OCI-LY3 (cell line): ENCODE data around the gene CD24.

Source experiments
- H2AFZ ChIP-seq: fragments of 200-600, 300-600 bp; shearing (Covaris generic); 2 replicates; pipeline ENCODE4 v1.6.0; 2014; ENCODE audit warnings: antibody characterized with exemption, low read depth, low read length
- H3K27ac ChIP-seq: fragments of 200-600, 300-600 bp; sonication (generic); 2 replicates; pipeline ENCODE4 v1.5.1; 2014; ENCODE audit warnings: mild to moderate bottlenecking, low read length, moderate library complexity, mixed read lengths
- H3K27me3 ChIP-seq: fragments of 200-600, 300-600 bp; sonication (generic); 2 replicates; pipeline ENCODE4 v1.6.1; 2014; ENCODE audit warnings: low read depth, low read length, mixed read lengths
- H3K36me3 ChIP-seq: fragments of 200-600, 300-600 bp; sonication (generic); replicated peaks from 2 replicates; pipeline ENCODE3; 2014; ENCODE audit warnings: low read depth, low read length, mixed read lengths
- H3K4me1 ChIP-seq: fragments of 300-600, 200-600 bp; sonication (generic); 2 replicates; pipeline ENCODE4 v1.6.1; 2014; ENCODE audit warnings: low read length, mixed read lengths
- H3K4me2 ChIP-seq: fragments of 200-600, 300-600 bp; sonication (generic); 2 replicates; pipeline ENCODE4 v1.6.1; 2014; ENCODE audit warnings: low read length, mixed read lengths
- H3K4me3 ChIP-seq: fragments of 300-600, 200-600 bp; sonication (generic); 2 replicates; pipeline ENCODE4 v1.5.1; 2014; ENCODE audit warnings: antibody characterized with exemption, mild to moderate bottlenecking, low read length, moderate library complexity
- H3K79me2 ChIP-seq: fragments of 300-600, 200-600 bp; shearing (Covaris generic); 2 replicates; pipeline ENCODE4 v1.6.1; 2014; ENCODE audit warnings: mild to moderate bottlenecking, low read length, mixed read lengths
- H3K9ac ChIP-seq: fragments of 300-600, 200-600 bp; shearing (Covaris generic); 2 replicates; pipeline ENCODE4 v1.6.0; 2014; ENCODE audit warnings: mild to moderate bottlenecking, low read length, moderate library complexity
- H3K9me3 ChIP-seq: fragments of 200-600, 300-600 bp; shearing (Covaris generic); 2 replicates; pipeline ENCODE4 v1.6.1; 2014; ENCODE audit warnings: low read length, mixed read lengths; ENCODE audit not compliant: insufficient read depth
- H4K20me1 ChIP-seq: fragments of 200-600, 300-600 bp; sonication (generic); 2 replicates; pipeline ENCODE4 v1.6.1; 2016; ENCODE audit warnings: low read length, mixed read lengths; ENCODE audit not compliant: insufficient read depth
- EZH2phosphoT487 ChIP-seq: fragments of 200-600 bp; shearing (Covaris generic); IDR thresholded peaks from 2 replicates; pipeline ENCODE4 v1.6.1; 2018; ENCODE audit warnings: antibody characterized with exemption, mixed run types, low read depth
- TF ChIP-seq, protein P1 (sequence below): fragments of 200-600, 300-600 bp; sonication (generic); IDR thresholded peaks from 2 replicates; pipeline ENCODE4 v1.5.1; 2014; ENCODE audit warnings: antibody characterized with exemption, low read length, low read depth

CD24 gene

DNA sequence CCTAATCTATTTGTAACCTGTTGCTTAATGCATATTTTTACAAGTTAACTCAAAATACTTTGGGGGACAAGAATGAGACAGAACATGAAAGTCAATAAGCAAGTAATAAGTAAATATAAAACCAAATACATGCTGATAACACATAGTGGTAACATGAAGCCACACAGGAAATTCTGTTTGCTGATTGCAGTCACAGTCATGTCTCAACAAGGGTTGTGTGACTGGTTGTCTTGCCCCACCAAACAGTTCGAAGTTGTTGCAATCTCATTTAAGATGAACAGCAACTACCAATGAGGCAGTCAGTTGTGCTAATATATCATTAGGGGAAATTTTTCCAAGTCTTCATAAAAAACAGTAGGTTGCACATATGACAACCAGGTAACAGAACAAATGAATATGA lies 14.5 kb downstream of the CD24 start:
- H3K4me1 ChIP-seq = no peaks in the 10 kb centered on the region
- TF ChIP-seq, protein P1, sequence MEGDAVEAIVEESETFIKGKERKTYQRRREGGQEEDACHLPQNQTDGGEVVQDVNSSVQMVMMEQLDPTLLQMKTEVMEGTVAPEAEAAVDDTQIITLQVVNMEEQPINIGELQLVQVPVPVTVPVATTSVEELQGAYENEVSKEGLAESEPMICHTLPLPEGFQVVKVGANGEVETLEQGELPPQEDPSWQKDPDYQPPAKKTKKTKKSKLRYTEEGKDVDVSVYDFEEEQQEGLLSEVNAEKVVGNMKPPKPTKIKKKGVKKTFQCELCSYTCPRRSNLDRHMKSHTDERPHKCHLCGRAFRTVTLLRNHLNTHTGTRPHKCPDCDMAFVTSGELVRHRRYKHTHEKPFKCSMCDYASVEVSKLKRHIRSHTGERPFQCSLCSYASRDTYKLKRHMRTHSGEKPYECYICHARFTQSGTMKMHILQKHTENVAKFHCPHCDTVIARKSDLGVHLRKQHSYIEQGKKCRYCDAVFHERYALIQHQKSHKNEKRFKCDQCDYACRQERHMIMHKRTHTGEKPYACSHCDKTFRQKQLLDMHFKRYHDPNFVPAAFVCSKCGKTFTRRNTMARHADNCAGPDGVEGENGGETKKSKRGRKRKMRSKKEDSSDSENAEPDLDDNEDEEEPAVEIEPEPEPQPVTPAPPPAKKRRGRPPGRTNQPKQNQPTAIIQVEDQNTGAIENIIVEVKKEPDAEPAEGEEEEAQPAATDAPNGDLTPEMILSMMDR = no peak
- no peak for TF ChIP-seq EZH2phosphoT487
- H3K4me2 ChIP-seq = no peak overlapping the region
- no peak overlapping the region for H3K27ac ChIP-seq
- H3K79me2 ChIP-seq = no peaks in the 10 kb centered on the region
- H3K4me3 ChIP-seq = no peak overlapping the region
- H3K9me3 ChIP-seq = no peaks in the 10 kb centered on the region
- H2AFZ ChIP-seq = no peak overlapping the region
- no peaks in the 10 kb centered on the region for H3K27me3 ChIP-seq
- H3K9ac ChIP-seq = no peak overlapping the region
- H3K36me3 ChIP-seq = no peaks in the 10 kb centered on the region
- no peaks in the 10 kb centered on the region for H4K20me1 ChIP-seq

DNA sequence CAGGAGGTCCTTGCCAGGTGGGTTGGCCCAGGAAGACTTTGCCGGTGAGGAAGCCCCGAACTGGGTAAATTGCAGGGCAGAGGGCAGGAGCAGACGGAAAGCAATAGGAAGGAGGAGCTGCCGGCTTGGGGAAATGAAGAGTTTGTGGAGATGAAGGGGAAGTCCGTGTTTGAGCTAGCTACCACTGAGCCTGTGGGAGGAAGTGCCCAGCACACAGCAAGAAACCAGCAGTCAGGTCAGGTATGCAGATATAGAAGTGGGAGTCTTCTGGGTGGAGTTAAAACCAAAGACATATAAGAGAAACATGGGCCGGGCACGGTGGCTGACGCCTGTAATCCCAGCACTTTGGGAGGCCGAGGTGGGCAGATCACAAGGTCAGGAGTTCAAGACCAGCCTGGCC lies 34.7 kb downstream of the CD24 start:
- Histone ChIP-seq H2AFZ (no peak overlapping the region), H3K4me3 (no peak overlapping the region), H3K9ac (no peak overlapping the region), H3K79me2 (no peaks in the 10 kb centered on the region), H3K4me2 (no peak overlapping the region), H3K9me3 (no peaks in the 10 kb centered on the region), H3K4me1 (peaks cover 11% of the 10 kb centered on the region), H3K27ac (no peak overlapping the region), H4K20me1 (no peaks in the 10 kb centered on the region), H3K27me3 (no peaks in the 10 kb centered on the region), H3K36me3 (no peaks in the 10 kb centered on the region)
- no peak for TF ChIP-seq EZH2phosphoT487
- TF ChIP-seq, protein P1 = no peak

DNA sequence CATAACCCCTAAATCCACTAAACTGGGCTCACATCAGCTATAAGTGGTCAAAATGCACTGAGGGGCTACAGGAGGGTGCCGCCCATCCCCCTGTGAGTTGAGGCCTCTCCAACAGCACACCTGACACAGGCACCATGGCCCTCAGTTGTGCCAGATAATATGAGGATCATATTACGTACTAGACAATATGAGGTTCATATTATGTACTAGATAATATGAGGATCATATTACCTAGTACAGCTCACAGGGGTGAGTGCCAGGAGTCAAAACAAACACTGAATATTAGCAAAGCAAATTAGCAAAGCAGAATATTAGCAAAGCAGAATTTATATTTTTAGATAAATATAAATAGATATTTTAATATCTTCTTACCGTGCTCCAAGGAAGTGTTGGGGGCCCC lies 35.3 kb downstream of the CD24 start:
- no peak overlapping the region for H3K4me2 ChIP-seq
- no peak for TF ChIP-seq EZH2phosphoT487
- TF ChIP-seq, protein P1 = no peak
- H3K4me3 ChIP-seq = no peak overlapping the region

DNA sequence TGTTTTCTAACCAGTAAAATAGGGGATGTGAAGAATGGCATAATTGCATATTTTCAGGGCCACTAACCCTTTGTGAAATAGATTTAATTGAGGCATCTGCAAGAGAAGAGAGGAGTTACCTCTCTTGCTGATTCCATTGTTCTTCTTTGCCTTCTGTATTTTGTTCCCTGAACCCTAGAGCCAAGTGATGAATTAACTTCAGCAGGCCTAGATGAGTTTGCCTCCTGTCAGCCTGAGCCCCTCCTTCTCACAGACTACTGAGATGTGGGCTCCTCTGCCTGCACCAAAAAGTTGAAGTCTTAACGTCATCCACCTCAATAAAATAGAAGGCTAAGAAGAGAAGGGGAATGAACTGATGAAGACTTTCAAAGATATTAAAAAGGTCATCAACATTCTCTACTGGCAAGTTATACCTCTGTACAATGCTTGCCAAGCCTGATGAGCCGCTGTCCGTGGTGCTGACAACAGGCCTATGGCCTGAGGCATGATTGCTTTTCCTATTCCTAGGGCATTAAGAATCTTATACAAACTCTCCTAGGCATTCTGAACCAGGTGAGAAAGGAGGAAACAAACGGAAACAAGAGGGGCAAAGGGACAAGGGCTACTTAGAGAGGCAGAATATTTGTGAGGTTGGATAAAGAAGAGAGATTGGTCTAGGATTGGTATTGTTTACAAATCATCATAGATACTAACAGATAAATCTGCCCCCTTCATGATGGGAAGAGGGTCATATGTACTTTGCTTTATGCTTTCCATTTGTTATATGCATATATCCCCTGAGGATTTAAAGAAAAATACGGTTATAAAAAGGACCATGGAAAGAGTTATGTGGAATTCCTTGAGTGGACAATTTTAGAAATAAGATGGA lies 46.8 kb downstream of the CD24 start:
- Histone ChIP-seq H3K9me3 (no peaks in the 10 kb centered on the region), H3K9ac (no peak overlapping the region), H3K79me2 (no peaks in the 10 kb centered on the region), H3K4me1 (no peaks in the 10 kb centered on the region), H3K4me3 (no peak overlapping the region), H3K36me3 (no peaks in the 10 kb centered on the region), H3K4me2 (no peak overlapping the region), H2AFZ (no peak overlapping the region), H4K20me1 (no peaks in the 10 kb centered on the region), H3K27me3 (peaks cover 5% of the 10 kb centered on the region; the same call in 1 of the 2 replicates), H3K27ac (no peak overlapping the region)
- no peak for TF ChIP-seq EZH2phosphoT487
- TF ChIP-seq, protein P1 = no peak

More for the DNA sequence above, 35.3 kb downstream of the CD24 start:
- Histone ChIP-seq H3K9ac (no peak overlapping the region), H3K36me3 (no peaks in the 10 kb centered on the region), H3K27me3 (no peaks in the 10 kb centered on the region), H4K20me1 (no peaks in the 10 kb centered on the region), H2AFZ (no peak overlapping the region), H3K9me3 (no peaks in the 10 kb centered on the region), H3K79me2 (no peaks in the 10 kb centered on the region), H3K4me1 (peaks cover 11% of the 10 kb centered on the region), H3K27ac (no peak overlapping the region)
